Central memory CD8-positive, alpha-beta T cell (primary cell): ENCODE results near the gene BOLL.
"Not testable (repeated sequence)": the region's sequence is repeated elsewhere in the genome, so short reads cannot be mapped to it uniquely, and the experiment has no call there.

Source experiments
- ATAC-seq: fragments of 150-1000 bp; cut with Tn5 transposase; replicated peaks from 2 replicates; pipeline ENCODE4 v1.10.0; 2022; ENCODE audit warnings: mild to moderate bottlenecking, moderate FRiP score, moderate number of reproducible peaks; ENCODE audit not compliant: poor library complexity, severe bottlenecking; ENCODE audit errors: extremely low read depth
- DNase-seq, 2 donors: peaks; one replicate each; pipeline ENCODE4 v3.0.0; 2021; ENCODE audit warnings: low spot score in 2 of 2
- H3K27ac Mint-ChIP-seq: one replicate; pipeline ENCODE4 v1.8.0; 2022; ENCODE audit warnings: low read depth, mild to moderate bottlenecking, moderate library complexity, mixed read lengths
- H3K27me3 Mint-ChIP-seq: one replicate; pipeline ENCODE4 v1.8.0; 2022; ENCODE audit warnings: mixed read lengths
- H3K36me3 Mint-ChIP-seq: one replicate; pipeline ENCODE4 v1.8.0; 2022; ENCODE audit warnings: mild to moderate bottlenecking, moderate library complexity, mixed read lengths; ENCODE audit not compliant: insufficient read depth
- H3K4me1 Mint-ChIP-seq: one replicate; pipeline ENCODE4 v1.8.0; 2022; ENCODE audit warnings: mixed read lengths
- H3K4me3 Mint-ChIP-seq: one replicate; pipeline ENCODE4 v1.8.0; 2022; ENCODE audit warnings: mild to moderate bottlenecking, moderate library complexity, mixed read lengths
- H3K9me3 Mint-ChIP-seq: one replicate; pipeline ENCODE4 v1.8.0; 2022; ENCODE audit warnings: mixed read lengths

BOLL gene

DNA sequence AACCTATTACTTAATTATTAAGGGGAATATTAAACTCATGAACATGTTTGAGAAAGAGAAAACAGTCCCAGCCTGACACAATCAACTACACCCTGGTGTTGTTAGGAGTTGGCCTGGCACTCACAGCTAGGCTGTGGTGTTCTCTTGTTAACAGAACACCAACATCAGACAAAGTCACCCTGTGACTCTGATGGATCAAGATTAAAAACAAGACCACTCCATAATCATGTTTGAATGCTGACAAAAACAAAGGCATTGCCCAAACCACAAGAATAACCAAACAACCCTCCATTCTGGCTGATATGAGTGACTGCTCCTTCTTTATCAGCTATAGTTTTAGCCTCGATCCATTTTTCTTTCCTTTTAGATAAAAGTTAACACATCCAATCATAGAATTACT is 3.0 kb downstream of the BOLL start:
- peaks cover 5% of the 10 kb centered on the region for H3K4me1 Mint-ChIP-seq
- no peak for ATAC-seq

DNA sequence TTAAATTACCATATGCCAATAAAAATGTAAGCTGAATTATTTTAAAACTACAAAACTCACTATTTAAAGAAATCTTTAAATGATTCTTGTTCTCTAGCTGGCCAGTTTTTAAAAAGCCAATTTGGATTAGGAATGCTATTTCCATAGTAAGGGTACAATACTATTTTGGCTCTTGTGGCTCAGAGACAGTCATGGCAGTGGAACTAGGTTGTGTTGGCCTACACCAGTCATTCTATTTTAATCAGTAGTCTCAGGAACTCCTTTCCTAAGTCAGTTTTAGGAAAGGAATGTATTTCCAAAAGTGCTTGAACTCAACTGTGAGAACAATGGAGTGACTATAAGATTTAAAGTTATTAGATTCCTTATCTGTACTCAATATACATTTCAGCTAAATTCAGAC is 5.9 kb downstream of the BOLL start:
- ATAC-seq, result no peak

More for the DNA sequence above, 3.0 kb downstream of the BOLL start:
- no peaks in the 10 kb centered on the region for H3K9me3 Mint-ChIP-seq
- H3K36me3 Mint-ChIP-seq, result peaks cover 1% of the 10 kb centered on the region
- H3K27me3 Mint-ChIP-seq, result peaks cover 23% of the 10 kb centered on the region
- H3K27ac Mint-ChIP-seq, result no peak overlapping the region
- no peak overlapping the region for H3K4me3 Mint-ChIP-seq
- no peak for DNase-seq

GRCh38 chr2:197777823-197778407 is 7.2 kb downstream of the BOLL start:
- Mint-ChIP-seq H3K27ac (no peak overlapping the region), H3K9me3 (no peaks in the 10 kb centered on the region), H3K36me3 (no peaks in the 10 kb centered on the region), H3K4me3 (no peak overlapping the region), H3K4me1 (no peaks in the 10 kb centered on the region), H3K27me3 (peaks cover 14% of the 10 kb centered on the region)
- ATAC-seq (no peak), DNase-seq (no peak)

More for the DNA sequence above, 5.9 kb downstream of the BOLL start:
- no peaks in the 10 kb centered on the region for H3K36me3 Mint-ChIP-seq
- no peak for DNase-seq
- H3K27me3 Mint-ChIP-seq, result peaks cover 14% of the 10 kb centered on the region
- no peaks in the 10 kb centered on the region for H3K4me1 Mint-ChIP-seq
- H3K4me3 Mint-ChIP-seq, result no peak overlapping the region
- H3K27ac Mint-ChIP-seq, result no peak overlapping the region
- H3K9me3 Mint-ChIP-seq, result no peaks in the 10 kb centered on the region

DNA sequence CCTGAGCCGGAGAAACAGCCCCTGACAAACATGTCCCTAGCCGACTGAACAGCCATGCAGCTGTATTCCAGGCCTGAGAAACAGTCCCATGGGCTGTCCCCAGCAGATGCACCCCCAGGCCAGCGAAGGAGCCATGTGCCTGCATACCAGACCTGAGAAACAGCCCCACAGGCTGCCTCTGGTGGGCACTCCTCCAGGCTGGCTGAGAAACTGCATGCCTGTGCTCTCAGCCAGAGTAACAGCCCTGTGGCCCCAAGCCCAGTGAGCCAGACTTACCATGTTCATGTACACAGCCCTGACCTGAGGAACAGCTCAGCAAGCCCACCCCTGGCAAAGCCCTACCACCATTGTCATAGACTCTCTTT is 24.8 kb downstream of the BOLL start:
- Mint-ChIP-seq H3K27me3 (peaks cover 65% of the 10 kb centered on the region), H3K36me3 (peaks cover 2% of the 10 kb centered on the region), H3K27ac (no peak overlapping the region), H3K4me3 (no peak overlapping the region), H3K9me3 (peaks cover 5% of the 10 kb centered on the region), H3K4me1 (no peaks in the 10 kb centered on the region)
- DNase-seq (no peak), ATAC-seq (no peak)

DNA sequence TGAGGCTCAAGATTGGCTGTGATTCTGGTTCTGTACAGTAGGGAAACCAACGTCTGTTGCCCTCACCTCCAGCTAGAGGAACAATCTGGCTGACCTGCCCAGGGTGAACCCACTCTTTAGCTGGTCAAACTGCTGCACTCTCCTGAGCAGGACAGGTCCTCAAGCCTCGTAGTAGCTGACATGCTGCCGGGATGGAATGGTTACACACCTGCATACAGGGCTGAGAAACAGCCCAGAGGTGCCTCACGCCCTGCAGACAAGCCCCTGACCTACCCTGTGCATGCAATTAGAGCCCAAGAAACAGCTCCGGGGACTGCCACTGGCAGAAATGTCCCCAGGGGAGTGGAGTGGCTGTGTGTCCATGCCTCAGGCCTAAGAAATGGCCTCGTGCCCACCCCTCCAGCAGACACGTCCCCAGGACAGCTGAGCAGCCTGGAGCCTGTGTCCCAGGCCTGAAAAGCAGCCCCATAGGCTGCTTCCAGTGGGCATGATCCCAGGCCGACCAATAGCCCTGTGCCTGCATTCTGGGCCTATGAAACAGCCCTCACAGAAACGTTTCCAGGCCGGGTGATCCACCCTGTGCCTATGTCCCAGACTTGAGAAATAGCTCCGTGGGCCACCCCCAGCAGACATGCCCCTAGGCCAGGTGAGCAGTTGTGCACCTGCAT is 25.4 kb downstream of the BOLL start:
- Mint-ChIP-seq H3K27me3 (peaks cover 65% of the 10 kb centered on the region), H3K27ac (no peak overlapping the region), H3K36me3 (peaks cover 2% of the 10 kb centered on the region), H3K4me3 (no peak overlapping the region), H3K9me3 (peaks cover 5% of the 10 kb centered on the region), H3K4me1 (no peaks in the 10 kb centered on the region)
- no peak for ATAC-seq
- DNase-seq, result no peak

DNA sequence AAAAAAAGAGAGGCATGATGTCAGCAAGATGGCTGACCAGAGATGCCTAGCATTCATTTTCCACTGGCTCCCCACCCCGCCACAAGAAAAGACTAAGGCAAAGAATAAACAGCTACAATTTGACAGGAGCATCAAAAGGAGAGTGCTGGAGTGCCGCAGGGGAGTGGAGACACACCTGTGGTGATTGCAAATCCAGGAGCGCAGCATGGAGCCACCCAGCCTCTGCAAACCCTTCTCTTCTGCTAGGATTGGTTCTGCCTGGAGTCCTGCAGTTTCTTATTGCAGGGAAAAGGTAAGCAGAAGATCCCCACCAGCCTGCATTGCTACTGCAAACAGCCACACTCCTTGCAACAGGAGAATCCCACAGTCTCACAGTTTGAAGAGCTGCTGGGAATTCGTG is 26.1 kb downstream of the BOLL start:
- Mint-ChIP-seq H3K4me3 (no peak overlapping the region), H3K9me3 (peaks cover 5% of the 10 kb centered on the region), H3K27ac (no peak overlapping the region), H3K36me3 (peaks cover 2% of the 10 kb centered on the region), H3K4me1 (no peaks in the 10 kb centered on the region), H3K27me3 (peaks cover 66% of the 10 kb centered on the region)
- ATAC-seq (no peak), DNase-seq (no peak)

- Mint-ChIP-seq H3K9me3 (no peaks in the 10 kb centered on the region), H3K4me3 (no peak overlapping the region), H3K36me3 (no peaks in the 10 kb centered on the region), H3K4me1 (no peaks in the 10 kb centered on the region), H3K27me3 (peaks cover 35% of the 10 kb centered on the region), H3K27ac (no peak overlapping the region)
- no peak for ATAC-seq
- DNase-seq, result no peak
Observed at GRCh38 chr2:197740200-197740599, 44.9 kb downstream of the BOLL start.

DNA sequence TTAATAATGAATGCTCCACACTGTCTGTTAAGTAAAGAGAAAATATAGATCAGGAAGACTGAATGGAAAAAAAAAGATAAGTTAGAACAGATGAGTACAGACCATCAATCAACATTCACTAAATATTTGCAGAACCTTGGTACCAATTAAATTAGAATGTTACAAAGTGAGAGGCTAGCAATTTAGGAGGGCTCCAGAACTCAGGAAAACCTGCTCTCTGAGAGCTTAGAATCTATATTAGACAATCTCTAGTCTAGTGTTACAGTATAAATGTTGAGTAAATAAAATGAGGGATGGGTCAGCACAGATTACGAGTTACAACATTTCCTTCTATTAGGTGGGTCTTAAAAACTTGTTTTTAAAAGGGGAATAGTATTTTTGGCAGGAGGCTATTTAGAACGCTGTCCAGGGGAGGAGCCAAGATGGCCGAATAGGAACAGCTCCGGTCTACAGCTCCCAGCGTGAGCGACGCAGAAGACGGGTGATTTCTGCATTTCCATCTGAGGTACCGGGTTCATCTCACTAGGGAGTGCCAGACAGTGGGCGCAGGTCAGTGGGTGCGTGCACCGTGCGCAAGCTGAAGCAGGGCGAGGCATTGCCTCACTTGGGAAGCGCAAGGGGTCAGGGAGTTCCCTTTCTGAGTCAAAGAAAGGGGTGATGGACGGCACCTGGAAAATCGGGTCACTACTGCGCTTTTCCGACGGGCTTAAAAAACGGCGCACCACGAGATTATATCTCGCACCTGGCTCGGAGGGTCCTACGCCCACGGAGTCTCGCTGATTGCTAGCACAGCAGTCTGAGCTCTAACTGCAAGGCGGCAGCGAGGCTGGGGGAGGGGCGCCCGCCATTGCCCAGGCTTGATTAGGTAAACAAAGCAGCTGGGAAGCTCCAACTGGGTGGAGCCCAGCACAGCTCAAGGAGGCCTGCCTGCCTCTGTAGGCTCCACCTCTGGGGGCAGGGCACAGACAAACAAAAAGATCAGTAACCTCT is 56.3 kb downstream of the BOLL start:
- H3K27me3 Mint-ChIP-seq, result not testable (repeated sequence)

GRCh38 chr2:197727011-197727410 is 58.1 kb downstream of the BOLL start:
- DNase-seq (no peak), ATAC-seq (no peak)
- Mint-ChIP-seq H3K27ac (no peak overlapping the region), H3K9me3 (no peaks in the 10 kb centered on the region), H3K4me1 (no peaks in the 10 kb centered on the region), H3K4me3 (no peak overlapping the region), H3K27me3 (peaks cover 10% of the 10 kb centered on the region), H3K36me3 (peaks cover 2% of the 10 kb centered on the region)

More for the DNA sequence above, 56.3 kb downstream of the BOLL start:
- not testable (repeated sequence) for H3K4me1 Mint-ChIP-seq, H3K36me3 Mint-ChIP-seq, H3K27ac Mint-ChIP-seq, H3K9me3 Mint-ChIP-seq, H3K4me3 Mint-ChIP-seq, DNase-seq, ATAC-seq

GRCh38 chr2:197717863-197718262 is 67.3 kb downstream of the BOLL start:
- Mint-ChIP-seq H3K27ac (no peak overlapping the region), H3K36me3 (no peaks in the 10 kb centered on the region), H3K9me3 (no peaks in the 10 kb centered on the region), H3K4me1 (peaks cover 11% of the 10 kb centered on the region), H3K4me3 (no peak overlapping the region), H3K27me3 (no peaks in the 10 kb centered on the region)
- DNase-seq (no peak), ATAC-seq (no peak)

DNA sequence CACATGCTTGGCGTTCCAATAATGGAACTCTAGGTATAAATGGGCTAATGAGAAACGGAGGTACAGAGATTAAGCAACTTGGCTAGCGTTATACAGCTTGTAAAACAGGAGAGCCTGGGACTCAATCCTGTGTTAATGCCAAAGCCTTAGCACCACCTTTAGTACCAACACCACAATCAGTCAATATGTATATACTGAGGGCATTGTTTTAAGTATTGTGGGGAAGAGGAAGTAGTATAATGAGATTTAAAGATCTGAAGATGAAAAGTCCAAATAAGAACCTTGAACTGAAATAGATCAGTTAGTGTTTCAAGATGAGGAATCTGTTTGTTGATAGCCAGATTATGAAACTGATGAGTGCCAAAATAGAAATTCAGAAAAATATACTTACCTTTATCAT is 71.8 kb downstream of the BOLL start:
- Mint-ChIP-seq H3K27me3 (no peaks in the 10 kb centered on the region), H3K4me1 (peaks cover 34% of the 10 kb centered on the region), H3K27ac (no peak overlapping the region), H3K36me3 (peaks cover 4% of the 10 kb centered on the region), H3K4me3 (no peak overlapping the region), H3K9me3 (no peaks in the 10 kb centered on the region)
- no peak for DNase-seq
- no peak for ATAC-seq

DNA sequence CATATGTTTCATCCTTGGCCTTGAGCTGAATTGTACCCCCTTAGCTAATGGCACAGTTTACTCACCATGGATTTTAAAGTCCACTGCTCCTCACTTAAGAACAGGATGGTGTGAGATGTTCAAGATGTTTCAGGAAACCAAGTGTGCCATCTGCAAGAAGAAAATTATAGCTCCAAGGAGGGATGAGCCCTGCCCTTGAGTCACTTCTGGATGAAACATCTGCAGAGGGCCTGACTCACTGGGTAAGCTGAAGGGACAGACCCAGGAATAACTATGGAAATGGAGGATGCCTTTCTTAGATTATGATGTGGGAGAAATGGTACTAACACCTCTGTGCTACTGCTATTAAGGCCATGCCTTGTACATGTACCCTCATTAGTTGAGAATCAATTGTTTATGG is 73.5 kb downstream of the BOLL start:
- peaks cover 48% of the 10 kb centered on the region for H3K4me1 Mint-ChIP-seq
- no peaks in the 10 kb centered on the region for H3K27me3 Mint-ChIP-seq
- DNase-seq, result no peak
- H3K4me3 Mint-ChIP-seq, result no peak overlapping the region
- no peaks in the 10 kb centered on the region for H3K9me3 Mint-ChIP-seq
- ATAC-seq, result no peak
- no peak overlapping the region for H3K27ac Mint-ChIP-seq
- peaks cover 7% of the 10 kb centered on the region for H3K36me3 Mint-ChIP-seq
